ENCODE measurements around the gene AP3S2.

GRCh38 chr15:89817701-89818280, 76.0 kb downstream of the AP3S2 start:
- TF ChIP-seq CTCF (IDR thresholded peaks at IDR 0.05) (no peak), POLR2A (IDR thresholded peaks at IDR 0.05) (no peak)

Measured in Peyer's patch (tissue), 4 donors.